Peyer's patch (tissue), 4 donors: ENCODE measurements around the gene HCRT.

ENCODE experiments used
- CTCF ChIP-seq, 6 experiments: fragments of 450-650 bp in 4 of 6; fragments of 200-600 bp in 2 of 6; sonication (generic) in 1 of 6; IDR thresholded peaks; one replicate each; pipeline ENCODE4 v1.5.1; 2017 to 2019; ENCODE audit warnings: antibody characterized with exemption in 6 of 6, mild to moderate bottlenecking in 3 of 6, moderate library complexity in 1 of 6
- POLR2A ChIP-seq, 2 donors: fragments of 450-650 bp; IDR thresholded peaks; one replicate each; pipeline ENCODE4 v1.5.1; 2017; ENCODE audit warnings: antibody characterized with exemption in 2 of 2, mild to moderate bottlenecking in 2 of 2, moderate library complexity in 2 of 2

DNA sequence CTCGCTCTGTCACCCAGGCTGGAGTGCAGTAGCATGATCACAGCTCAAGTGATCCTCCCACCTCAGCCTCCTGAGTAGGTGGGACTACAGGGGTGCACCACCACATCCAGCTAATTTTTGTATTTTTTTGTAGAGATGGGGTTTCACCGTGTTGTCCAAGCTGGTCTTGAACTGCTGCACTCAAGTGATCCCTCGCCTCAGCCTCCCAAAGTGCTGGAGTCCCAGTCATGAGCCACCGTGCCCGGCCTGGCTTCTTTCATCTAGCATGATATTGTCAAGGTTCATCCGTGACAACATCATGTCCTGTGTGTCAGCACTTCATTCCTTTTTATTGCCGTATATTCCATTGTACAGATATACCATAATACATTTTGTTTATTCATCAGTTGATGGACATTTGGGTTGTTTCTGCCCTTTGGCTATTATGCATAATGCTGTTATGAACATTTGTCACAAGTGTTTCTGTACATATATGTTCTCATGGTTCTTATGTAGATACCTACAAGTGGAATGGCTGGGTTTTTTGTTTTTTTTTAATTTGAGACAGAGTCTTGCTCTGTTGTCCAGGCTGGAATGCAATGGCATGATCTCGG lies 12.4 kb upstream of the HCRT start:
- TF ChIP-seq CTCF (IDR thresholded peaks at IDR 0.05) = no peak
- TF ChIP-seq POLR2A (IDR thresholded peaks at IDR 0.05) = no peak
